GM04503 (cell line): ENCODE results near the gene FUT3.
"Not testable (repeated sequence)": the region's sequence is repeated elsewhere in the genome, so short reads cannot be mapped to it uniquely, and the experiment has no call there.

ENCODE experiments used
- DNase-seq: peaks from one replicate; pipeline ENCODE4 v3.0.0-alpha.2; 2012; ENCODE audit warnings: low read depth

The FUT3 gene

DNA sequence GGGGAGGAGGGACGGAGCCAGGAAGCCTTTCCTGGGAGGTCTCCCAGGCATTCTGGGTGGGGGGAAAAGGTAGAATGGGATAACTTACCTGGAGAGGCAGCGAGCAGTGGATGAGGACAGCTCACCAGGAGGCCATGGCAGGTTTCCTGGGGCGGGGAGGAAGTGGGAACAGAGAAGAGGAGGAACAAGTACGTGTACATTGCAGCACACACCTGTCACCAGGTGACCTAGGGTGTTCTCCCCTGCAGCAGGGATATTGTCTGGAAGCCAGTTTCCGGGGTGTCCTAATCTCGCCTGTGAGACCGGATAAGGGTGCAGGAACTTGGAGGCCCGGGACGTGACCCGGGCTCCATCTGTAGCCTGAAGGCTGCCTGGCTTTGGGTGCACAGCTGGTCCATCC, at the start of gene FUT3:
Gene FUT3, minus strand, starts transcription at position 148 of the 400 bp plus-strand sequence.
- no peak for DNase-seq

GRCh38 chr19:5900976-5901375, 49.7 kb upstream of the FUT3 start:
- DNase-seq, result no peak

DNA sequence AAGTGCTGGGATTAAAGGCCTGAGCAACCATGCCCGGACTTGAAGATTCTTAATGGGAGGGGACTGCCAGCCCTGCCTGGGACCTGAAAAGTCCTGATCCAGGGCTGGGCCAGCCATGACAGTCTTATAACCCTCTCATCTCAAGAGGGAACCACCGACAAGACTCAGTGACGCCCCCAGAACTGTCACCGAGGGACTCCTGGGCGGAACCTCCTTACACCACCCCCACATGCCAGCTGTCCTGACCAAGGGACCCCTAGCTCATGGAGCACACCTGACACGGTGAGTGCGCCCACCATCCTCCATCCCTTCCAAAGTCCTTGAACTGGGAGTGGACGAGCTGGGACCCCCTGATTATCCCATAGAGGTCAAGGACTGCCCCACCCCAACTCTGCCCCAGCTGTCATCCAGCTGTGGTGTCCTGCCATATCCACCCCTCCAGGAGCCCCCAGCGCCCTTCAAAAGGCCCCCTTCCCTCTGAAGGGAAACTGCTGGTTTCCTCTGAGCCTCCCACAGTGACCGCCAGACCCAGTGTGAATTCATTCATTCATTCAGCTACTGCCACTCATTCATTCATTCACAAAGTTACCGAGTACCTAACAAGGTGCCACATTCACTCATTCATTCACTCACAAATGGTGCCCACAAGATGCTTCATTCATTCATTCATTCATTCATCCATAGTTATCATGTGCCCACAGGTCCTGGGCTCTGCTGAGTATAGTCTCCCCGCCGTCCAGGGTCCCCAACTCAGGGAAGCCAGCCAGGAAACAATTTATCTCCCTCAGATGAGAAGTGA, 48.7 kb upstream of the FUT3 start:
- DNase-seq, result no peak

DNA sequence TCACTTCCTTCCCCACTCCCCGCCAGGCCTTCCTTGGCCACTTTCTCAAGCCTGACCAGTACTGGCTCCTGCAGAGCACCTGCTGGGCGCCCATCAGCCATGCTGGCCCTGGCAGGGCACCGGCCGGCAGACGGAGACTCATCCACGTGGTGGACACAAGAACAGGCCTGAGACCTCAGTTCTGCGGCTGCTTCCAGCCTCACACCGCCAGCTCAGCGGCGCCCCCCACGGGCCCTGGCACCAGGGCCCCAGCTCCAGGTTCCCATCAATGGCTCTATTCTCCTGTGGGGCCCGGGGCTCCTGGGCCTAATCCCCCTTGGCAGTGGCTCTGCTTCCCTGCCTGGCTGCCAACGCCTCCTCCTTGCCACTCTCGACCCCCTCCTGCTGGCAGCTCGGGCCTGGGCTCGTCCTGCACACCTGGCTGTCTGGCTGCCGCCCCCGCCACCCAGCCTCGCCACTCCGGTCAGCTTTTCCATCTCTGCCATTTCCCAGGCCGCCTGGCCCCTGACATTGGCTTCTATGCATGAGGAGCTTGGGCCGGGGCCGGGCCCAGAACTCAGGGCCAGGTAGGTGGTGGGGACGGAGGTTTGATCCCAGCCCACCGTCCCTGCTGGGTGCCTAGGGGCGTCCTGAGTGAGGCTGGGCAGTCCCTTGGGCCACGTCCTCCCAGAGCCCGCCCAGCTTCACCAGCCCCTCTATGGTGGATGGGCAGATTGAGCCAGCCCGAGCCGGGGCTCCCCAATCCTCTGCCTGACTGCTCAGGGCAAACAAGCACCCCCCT, 46.1 kb upstream of the FUT3 start:
- DNase-seq, result no peak

DNA sequence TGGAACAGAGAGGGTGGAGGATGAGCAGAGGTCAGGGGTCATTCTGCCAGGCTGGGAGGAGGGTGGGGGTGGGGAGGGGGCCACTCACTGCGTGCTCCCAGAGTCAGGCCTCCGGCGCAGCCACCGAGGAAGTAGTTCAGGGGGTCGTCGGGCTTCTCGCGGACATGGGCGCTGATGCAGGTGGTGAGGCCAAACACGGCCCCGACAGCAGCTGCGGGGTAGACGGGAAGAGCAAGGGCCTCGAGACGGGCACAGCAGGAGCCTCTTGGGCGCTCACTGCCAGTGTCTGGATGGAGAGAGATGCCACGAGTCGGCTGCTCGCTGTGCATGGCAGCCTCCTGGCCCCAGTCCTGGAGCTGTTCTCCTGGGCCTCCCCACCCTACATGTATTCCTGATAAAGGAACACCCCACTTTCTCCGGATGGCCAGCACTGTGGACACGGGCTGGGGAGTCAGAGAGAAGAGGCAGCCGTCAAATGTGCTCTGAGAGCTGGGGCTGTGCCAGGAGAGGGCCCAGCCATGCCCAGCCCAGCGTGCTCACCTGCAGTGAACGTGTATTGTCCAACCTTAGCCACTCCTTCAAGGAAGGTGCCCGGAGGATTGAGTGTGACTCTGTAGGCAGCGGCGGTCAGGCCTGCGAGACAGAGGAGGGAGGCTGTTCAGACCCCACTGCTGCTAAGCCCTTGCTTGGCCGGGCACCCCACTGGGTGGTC, 45.3 kb upstream of the FUT3 start:
- DNase-seq, result no peak

DNA sequence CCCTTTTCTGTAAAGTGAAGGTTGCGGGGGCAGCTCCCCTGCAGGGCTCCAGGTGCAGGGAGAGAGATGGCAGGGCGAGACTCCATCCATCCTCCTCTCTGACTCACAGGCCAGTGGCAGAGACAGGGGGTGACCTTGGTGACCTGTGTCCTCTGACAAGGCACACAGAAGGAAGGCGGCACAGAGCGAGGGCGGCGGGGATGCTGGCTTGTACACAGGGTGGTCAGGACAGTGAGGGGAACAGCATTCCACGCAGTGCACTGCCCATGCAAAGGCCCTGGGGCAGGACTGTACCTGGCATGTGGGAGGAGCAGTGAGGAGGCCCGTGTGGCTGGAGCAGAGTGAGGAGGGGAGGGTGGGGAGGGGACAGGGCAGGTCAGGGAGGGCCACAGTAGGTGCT, 44.6 kb upstream of the FUT3 start:
- DNase-seq, result no peak

GRCh38 chr19:5895409-5895808, 44.2 kb upstream of the FUT3 start:
- no peak for DNase-seq

GRCh38 chr19:5894704-5895349, 43.6 kb upstream of the FUT3 start:
- DNase-seq, result no peak

DNA sequence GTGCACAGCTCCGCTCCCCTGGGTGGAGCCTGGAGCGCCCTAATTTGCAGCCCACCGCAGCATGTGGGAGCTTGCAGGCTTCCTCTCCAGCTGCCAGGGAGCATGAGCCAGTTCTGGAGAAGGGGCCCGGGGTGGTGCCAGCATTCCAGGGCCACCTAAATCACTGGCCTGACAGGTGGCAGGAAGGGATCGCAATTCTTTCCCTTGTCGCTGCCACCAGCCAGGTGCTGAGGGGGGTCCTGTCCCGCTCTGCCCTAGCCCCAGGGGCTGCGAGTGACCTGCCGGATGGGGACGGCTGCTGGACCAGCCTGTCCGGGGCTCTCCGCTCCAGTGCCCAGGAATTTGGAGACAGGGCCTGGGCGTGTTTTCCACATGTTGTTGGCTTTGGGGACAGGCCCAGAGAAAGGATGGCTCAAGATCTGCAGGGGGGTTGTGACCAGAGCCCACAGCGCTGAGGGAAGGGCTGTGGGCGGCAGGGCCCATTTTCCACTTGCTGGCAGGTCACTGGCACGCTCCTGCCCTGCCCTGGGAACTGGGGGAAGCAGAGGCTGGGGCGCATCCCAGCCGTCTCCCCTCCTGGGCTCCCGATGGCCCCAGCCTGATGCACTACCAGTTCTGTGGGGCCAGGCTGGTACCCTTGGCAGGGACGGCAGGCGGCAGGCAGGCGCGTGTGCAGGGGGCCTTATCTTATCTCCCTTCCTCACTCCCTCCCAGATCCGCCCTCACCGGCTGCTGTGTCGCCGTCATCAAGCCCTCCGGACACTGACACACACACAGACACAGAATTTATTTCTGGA, 42.9 kb upstream of the FUT3 start:
- no peak for DNase-seq

DNA sequence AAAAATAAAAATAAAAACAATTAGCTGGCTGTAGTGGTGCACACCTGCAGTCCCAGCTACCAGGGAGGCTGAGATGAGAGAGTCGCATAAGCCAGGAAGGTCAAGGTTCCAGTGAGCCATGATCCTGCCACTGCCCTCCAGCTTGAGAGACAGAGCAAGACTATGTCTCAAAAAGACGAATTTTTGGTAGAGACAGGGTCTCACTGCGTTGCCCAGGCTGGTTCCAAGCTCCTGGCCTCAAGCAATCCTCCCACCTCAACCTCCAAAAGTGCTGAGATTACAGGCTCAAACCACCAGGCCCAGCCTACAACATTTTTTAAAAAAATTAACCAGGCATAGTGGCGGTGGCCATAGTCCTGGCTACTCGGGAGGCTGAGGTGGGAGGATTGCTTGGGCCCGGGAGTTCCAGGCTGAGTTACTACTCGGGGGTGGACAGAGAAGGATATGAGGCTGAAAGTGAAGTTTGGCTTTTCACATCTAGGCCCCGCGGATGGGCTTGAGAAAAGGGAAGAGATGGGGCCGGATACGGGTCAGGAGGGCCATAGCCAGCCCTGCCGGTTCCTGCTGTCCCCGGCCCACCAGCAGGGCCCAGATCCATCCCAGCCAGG, 42.2 kb upstream of the FUT3 start:
- no peak for DNase-seq

- DNase-seq, result no peak
Measured at GRCh38 chr19:5892772-5893275, 41.6 kb upstream of the FUT3 start.

DNA sequence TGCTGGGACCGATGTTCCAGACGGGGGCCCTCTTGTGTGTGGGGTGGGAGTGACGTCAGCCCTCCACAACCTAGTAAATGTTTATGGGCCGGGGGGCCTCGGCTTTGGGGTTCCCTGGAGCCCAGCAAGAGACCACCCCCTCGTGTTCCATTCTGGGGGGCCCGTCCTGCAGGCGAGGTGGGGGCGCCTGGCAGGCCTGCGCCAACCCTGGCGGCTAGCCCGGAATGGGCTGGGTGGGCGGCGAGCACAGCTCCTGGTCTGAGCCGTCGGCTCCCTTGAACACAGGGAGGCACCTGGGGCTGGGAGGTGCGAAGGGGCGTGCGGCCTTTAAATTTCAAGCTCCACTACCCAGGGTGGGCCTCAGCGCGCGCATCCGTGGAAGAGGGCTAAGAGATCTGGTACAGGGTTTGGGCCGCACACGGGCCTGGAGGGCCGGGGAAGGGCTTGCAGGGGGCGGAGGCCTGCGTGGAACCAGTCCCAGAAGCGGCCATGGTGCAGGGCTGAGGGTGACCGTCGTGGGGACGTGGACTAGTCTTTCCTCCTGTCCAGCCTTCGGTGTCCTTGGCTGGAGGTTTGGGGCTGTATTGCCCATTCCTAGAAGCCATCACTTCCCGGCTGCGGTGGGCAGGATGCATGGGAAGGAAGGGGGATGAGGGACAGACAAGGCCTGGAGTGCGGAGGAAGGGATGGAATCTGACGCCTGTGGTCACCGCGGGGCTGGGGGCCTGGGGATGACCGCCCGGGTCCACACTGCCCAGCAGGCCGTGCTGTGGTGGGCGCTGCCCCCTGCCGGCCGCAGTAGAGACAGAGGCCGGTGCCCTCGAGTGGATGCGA, 40.9 kb upstream of the FUT3 start:
- DNase-seq, result no peak

DNA sequence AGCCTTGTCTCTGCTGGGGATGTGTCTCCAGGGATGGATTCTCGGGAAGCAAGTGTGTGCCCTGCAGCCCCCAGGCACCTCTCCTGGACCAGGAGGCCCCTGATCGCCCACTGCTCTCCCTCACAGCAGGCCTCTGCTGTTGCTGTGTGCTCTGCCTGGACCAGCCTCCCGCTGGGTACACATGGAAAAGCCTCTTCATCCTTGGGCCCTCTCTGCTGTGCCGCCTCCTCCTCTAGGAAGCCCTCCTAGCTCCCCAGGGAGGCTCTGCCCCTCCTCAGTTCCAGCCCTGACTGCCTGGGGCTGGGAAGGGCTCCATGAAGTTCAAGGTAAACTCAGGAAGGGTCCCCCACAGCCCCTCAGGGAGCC, 40.3 kb upstream of the FUT3 start:
- no peak for DNase-seq

GRCh38 chr19:5890099-5890498, 38.9 kb upstream of the FUT3 start:
- no peak for DNase-seq

DNA sequence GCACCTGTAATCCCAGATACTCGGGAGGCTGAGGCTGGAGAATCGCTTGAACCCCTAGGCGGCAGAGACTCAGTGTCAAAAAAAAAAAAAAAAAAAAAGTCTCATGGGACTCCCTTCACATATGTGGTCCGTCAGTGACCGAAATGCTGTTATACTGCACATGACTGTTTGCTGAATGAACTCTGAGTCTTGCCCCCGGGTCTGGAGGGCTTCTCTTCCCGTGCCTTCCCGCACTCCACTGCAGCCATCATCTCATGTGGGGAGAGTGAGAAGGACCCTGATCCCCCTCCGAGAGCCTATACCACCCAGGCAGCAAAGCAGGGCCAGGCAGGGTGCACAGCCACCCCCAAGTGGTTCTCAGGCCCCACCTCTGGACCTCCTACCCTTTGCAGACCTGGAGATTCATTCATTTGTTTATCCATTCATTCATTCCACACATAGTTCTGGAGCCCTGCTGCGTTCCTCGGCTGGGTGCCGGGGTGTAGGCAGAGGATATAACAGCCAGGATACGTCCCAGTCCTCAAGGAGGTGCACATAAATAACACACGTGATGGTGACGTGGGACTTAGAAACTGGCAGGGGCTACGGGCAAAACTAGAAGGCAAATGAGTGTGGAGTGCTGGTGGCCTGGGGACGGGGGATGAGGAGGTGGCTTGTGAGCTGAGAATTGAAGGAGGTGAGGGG, 38.2 kb upstream of the FUT3 start:
- DNase-seq, result no peak

DNA sequence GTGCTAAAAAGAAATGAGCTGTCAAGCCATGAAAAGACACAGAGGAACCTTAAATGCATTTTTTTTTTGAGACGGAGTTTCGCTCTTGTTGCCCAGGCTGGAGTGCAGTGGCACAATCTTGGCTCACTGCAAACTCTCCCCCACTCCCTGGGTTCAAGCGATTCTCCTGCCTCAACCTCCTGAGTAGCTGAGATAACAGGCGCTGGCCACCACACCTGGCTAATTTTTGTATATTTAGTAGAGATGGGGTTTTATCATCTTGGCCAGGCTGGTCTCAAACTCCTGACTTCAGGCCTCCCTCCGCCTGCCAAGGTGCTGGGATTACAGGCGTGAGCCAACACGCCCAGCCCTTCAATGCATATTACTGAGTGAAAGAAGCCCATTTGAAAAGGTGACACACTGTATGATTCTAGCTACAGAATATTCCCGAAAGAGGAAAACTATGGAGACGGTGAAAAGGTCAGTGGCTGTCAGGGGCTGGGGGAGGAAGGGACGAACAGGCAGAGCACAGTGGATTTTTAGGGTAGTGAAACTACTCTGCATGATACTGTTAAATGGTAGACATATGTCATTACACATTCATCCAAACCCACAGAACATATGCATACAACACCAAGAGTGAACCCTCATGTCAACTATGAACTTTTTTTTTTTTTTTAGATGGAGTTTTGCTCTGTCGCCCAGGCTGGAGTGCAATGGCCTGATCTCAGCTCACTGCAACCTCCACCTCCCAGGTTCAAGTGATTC, 33.0 kb upstream of the FUT3 start:
- not testable (repeated sequence) for DNase-seq

DNA sequence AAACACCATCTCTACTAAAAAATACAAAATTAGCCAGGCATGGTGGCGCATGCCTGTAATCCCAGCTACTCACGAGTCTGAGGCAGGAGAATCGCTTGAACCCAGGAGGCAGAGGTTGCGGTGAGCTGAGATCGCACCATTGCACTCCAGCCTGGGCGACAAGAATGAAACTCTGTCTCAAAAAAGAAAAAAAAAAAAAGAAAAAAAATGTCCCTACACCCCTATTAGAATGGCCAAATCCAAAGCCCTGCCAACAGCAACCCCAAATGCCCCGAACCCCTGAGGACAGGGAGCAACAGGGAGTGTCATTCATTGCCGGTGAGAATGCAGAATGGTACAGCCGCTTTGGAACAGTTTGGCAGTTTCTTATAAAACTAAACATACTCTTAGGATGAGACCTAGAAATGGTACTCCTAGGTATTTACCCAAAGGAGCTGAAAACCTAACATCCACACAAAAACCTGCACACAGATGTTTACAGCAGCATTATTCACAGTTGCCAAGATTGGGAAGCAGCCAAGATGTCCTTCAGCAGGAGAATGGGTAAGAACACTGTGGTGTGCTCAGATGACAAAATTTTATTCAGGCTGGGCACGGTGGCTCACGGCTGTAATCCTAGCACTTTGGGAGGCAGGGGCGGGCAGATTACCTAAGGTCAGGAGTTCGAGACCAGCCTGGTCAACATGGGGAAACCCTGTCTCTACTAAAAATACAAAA, 32.1 kb upstream of the FUT3 start:
- not testable (repeated sequence) for DNase-seq

DNA sequence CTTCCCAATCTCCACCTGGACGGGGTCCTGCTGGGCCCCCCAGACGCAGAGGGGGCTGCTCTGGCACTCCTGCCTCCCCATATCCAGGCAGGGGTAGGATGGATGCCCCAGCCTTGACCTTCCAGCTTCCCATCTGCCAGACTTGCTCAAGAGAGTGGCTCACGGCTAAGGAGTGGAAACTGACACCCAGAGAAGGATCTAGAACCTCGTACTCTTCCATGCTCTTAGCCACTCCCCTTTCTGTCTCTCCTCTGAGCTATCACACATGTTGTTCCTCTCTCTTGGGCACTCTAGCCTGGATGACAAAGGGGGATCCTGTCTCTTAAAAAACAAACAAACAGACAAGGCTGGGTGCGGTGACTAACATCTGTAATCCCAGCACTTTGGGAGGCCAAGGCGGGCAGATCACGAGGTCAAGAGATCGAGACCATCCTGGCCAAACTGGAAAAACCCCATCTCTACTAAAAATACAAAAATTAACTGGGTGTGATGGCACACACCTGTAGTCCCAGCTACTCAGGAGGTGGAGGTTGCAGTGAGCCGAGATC, 31.2 kb upstream of the FUT3 start:
- no peak for DNase-seq
